NT2/D1 (cell line): Measurements from ENCODE around the gene GPR83.
"Not testable (repeated sequence)": the region's sequence is repeated elsewhere in the genome, so short reads cannot be mapped to it uniquely, and the experiment has no call there.

Experiments
- YY1 ChIP-seq: IDR thresholded peaks from 2 replicates; pipeline ENCODE4 v1.6.1; 2011; ENCODE audit not compliant: insufficient read length, insufficient read depth
- ZNF274 ChIP-seq: IDR thresholded peaks from 2 replicates; pipeline ENCODE4 v1.6.1; 2011; ENCODE audit warnings: mild to moderate bottlenecking, low read depth, low read length

DNA sequence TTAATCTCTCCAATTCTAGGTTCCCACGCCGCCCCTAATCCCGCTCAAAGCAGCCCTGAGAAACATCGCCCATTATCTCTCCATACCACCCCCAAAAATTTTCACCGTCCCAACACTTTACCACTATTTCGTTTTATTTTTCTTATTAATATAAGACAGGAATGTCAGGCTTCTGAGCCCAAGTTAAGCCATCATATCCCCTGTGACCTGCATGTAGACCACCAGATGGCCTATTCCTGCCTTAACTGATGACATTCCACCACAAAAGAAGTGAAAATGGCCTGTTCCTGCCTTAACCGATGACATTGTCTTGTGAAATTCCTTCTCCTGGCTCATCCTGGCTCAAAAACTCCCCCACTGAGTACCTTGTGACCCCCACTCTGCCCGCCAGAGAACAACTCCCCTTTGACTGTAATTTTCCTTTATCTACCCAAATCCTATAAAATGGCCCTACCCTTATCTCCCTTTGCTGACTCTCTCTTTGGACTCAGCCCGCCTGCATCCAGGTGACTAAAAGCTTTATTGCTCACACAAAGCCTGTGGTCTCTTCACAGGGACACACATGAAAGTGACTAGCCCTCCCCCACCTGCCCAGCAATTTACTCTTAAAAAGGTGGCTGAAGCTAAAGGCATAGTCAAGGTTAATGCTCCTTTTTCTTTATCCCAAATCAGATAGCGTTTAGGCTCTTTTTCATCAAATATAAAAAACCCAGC, 50.2 kb downstream of the GPR83 start:
- not testable (repeated sequence) for TF ChIP-seq ZNF274, YY1
